ENCODE measurements around the gene TBC1D13.
A peak's percentile ranks its signal among the peaks of the same experiment; 100 is the strongest.

Gene TBC1D13

DNA sequence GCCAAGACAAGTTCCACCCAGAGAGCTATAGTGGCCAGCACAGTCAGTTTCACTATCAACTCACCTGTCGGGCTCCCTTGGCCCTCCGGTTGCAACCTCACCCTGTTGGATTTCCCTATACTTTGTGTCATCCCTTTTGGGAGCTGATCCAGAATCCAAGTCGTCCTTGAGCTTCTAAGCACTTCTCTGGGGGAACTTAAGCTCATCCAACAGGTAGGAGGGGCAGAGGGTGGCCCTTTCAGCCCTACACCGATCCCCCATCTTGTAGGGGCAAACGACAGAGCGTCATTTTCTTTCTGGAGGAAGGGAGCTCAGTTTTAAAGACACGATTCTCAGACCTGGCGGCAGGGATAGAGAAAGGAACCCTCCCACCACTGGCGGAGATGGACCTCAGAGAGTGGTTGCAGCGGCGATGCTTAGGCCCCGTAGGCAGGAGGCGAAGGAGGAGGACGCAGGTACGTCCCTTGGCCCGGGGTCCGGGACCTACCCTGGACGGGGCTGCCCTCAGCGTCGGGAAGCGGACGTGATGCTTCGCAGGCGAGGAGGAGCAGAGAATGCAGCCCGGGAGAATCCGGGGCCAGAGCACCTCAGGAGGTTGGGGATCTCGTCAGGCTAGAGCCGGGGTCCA is 15.8 kb upstream of the TBC1D13 start:
- Histone ChIP-seq H2BK5ac (ENCODE audit: low read depth, low read length, poor library complexity, severe bottlenecking) (peak overlapping the region; percentile 77), H3K18ac (ENCODE audit: low read depth in 1 of 2, low read length in 2 of 2) (peak overlapping the region; percentile 2 to 85), H2BK120ac (ENCODE audit: low read depth, low read length) (peak overlapping the region; percentile 37), H3K4me3 (ENCODE audit: insufficient read depth in 1 of 2, low read depth in 1 of 2, low read length in 2 of 2) (peak overlapping the region; percentile 90 to 95), H2BK15ac (ENCODE audit: low read depth, poor library complexity, severe bottlenecking) (no peak overlapping the region), H2AFZ (ENCODE audit: low read depth, low read length) (peak overlapping the region; percentile 92), H3K9ac (ENCODE audit: low read length) (peak overlapping the region; percentile 99), H3K4me2 (ENCODE audit: low read length, poor library complexity, severe bottlenecking) (peak overlapping the region; percentile 90), H3K4me1 (ENCODE audit: control insufficient read depth, insufficient read depth, low read depth, low read length) (peaks cover 14% of the 10 kb centered on the region), H3K9me3 (ENCODE audit: control insufficient read depth, low read length) (peaks cover 7% of the 10 kb centered on the region), H2AK5ac (ENCODE audit: low read length, severe bottlenecking) (peak overlapping the region; percentile 49), H3K79me1 (replicated peaks; ENCODE audit: low read length, poor library complexity, severe bottlenecking) (peaks cover 25% of the 10 kb centered on the region), H3K4ac (ENCODE audit: low read depth in 1 of 2, low read length in 2 of 2) (peak overlapping the region in 1 of 2 experiments; percentile 81), H4K8ac (ENCODE audit: low read length) (peak overlapping the region; percentile 30), H3K27me3 (ENCODE audit: control insufficient read depth in 1 of 2, insufficient read depth in 1 of 2, low read length in 2 of 2) (no peaks in the 10 kb centered on the region), H3K36me3 (ENCODE audit: control insufficient read depth in 1 of 2, insufficient read depth in 2 of 2, low read depth in 1 of 2, low read length in 2 of 2) (peaks cover 11 to 12% of the 10 kb centered on the region in 2 experiments), H3K14ac (ENCODE audit: low read length in 2 of 2) (peak overlapping the region in 1 of 2 experiments; percentile 98), H4K91ac (ENCODE audit: low read length) (peak overlapping the region; percentile 23), H3K27ac (ENCODE audit: low read length, poor library complexity, severe bottlenecking) (peak overlapping the region; percentile 74), H3K23ac (ENCODE audit: low read length in 2 of 2) (peak overlapping the region in 1 of 2 experiments; percentile 83), H2BK12ac (ENCODE audit: low read length in 2 of 2) (peak overlapping the region in 1 of 2 experiments; percentile 66)
- DNase-seq, result peak; percentile 59
- 5% methylated on average over 26 of the region's 28 CpGs for WGBS

DNA sequence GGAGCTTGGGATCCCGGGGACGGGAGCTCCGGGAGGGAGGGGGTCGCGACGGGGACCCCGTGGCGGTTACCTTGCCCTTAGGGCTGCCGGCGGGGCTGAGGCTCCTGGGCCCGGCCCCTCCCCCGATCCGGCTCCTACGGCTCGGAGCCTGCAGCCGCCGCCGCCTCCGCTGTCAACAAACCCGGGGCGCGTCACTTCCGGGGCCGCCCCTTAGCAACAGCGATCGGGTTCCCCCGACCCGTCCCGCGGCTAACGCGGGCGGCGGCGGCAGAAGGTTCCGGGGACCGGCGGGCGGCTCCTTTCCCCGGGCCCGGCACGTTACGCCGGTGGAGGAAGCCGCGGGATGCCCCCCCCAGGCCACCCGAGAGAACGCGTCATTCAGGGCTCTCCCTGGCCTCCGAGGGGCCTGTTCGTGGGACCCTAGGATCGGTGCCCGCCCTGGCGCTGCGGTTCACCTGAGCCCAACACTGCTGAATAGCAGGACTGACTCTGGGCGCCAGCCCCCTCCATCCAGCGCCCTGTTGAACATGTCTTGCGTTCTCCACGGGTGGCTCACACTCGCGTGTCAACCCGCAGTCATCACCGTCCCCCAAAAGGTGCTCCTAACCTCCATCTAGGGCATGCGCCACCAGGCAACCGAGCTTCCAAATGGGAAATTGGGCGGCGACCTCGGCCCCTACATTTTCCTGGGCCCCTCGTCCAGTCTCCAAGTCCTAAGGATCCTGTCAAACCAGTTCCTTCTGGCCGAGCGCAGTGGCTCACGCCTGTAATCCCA is 15.1 kb upstream of the TBC1D13 start, which contains the start of gene ZER1:
TSS of gene ZER1 (minus strand) at position 183 of the 775 bp plus-strand sequence. CDS start 16,362 bp downstream, outside the sequence.
- Histone ChIP-seq H3K9ac (ENCODE audit: low read length) (peak within 1 kb of the TSS; percentile 99), H4K8ac (ENCODE audit: low read length) (peak within 1 kb of the TSS; percentile 100), H2BK12ac (ENCODE audit: low read length in 2 of 2) (peak within 1 kb of the TSS; percentile 28 to 66), H3K9me3 (ENCODE audit: control insufficient read depth, low read length) (peaks cover 7% of the 10 kb centered on the region), H3K4me3 (ENCODE audit: insufficient read depth in 1 of 2, low read depth in 1 of 2, low read length in 2 of 2) (peak within 1 kb of the TSS; percentile 90 to 95), H2AK5ac (ENCODE audit: low read length, severe bottlenecking) (peak within 1 kb of the TSS; percentile 49), H2AFZ (ENCODE audit: low read depth, low read length) (peak within 1 kb of the TSS; percentile 92), H3K4me1 (ENCODE audit: control insufficient read depth, insufficient read depth, low read depth, low read length) (peaks cover 14% of the 10 kb centered on the region), H2BK15ac (ENCODE audit: low read depth, poor library complexity, severe bottlenecking) (peak within 1 kb of the TSS; percentile 90), H3K4me2 (ENCODE audit: low read length, poor library complexity, severe bottlenecking) (peak within 1 kb of the TSS; percentile 90), H4K91ac (ENCODE audit: low read length) (peak within 1 kb of the TSS; percentile 95), H3K23ac (ENCODE audit: low read length in 2 of 2) (peak within 1 kb of the TSS in 1 of 2 experiments; percentile 83), H3K27me3 (ENCODE audit: control insufficient read depth in 1 of 2, insufficient read depth in 1 of 2, low read length in 2 of 2) (no peaks in the 10 kb centered on the region), H3K18ac (ENCODE audit: low read depth in 1 of 2, low read length in 2 of 2) (peak within 1 kb of the TSS; percentile 85 to 97), H2BK120ac (ENCODE audit: low read depth, low read length) (peak within 1 kb of the TSS; percentile 37), H3K79me1 (replicated peaks; ENCODE audit: low read length, poor library complexity, severe bottlenecking) (peaks cover 25% of the 10 kb centered on the region), H3K27ac (ENCODE audit: low read length, poor library complexity, severe bottlenecking) (peak within 1 kb of the TSS; percentile 74), H3K36me3 (ENCODE audit: control insufficient read depth in 1 of 2, insufficient read depth in 2 of 2, low read depth in 1 of 2, low read length in 2 of 2) (peaks cover 11 to 12% of the 10 kb centered on the region in 2 experiments), H3K4ac (ENCODE audit: low read depth in 1 of 2, low read length in 2 of 2) (peak within 1 kb of the TSS; percentile 35 to 89), H3K14ac (ENCODE audit: low read length in 2 of 2) (peak within 1 kb of the TSS in 1 of 2 experiments; percentile 98), H2BK5ac (ENCODE audit: low read depth, low read length, poor library complexity, severe bottlenecking) (peak within 1 kb of the TSS; percentile 77)
- 3% methylated on average over 64 of the region's 72 CpGs for WGBS
- peak; percentile 90 for DNase-seq

DNA sequence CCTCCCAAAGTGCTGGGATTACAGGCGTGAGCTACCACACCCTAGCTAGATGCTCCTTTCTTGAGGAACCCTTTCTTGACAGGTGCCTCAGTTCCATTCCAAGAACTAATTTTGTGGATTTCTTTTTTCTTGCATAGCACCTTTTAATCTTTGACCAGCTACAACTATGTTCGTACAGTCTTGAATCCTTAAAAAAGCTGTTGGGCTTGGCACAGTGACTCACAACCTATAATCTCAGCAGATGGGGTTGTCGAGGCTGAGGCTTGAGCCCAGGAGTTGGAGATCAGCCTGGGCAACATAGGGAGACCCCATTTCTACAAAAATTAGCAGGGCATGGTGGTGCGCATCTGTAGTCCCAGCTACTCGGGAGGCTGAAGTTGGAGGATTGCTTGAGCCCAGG is 14.0 kb upstream of the TBC1D13 start:
- Histone ChIP-seq H3K9me3 (ENCODE audit: control insufficient read depth, low read length) (peaks cover 7% of the 10 kb centered on the region), H3K23ac (ENCODE audit: low read length in 2 of 2) (no peak overlapping the region), H3K36me3 (ENCODE audit: control insufficient read depth in 1 of 2, insufficient read depth in 2 of 2, low read depth in 1 of 2, low read length in 2 of 2) (peaks cover 2 to 3% of the 10 kb centered on the region in 2 experiments), H2BK120ac (ENCODE audit: low read depth, low read length) (no peak overlapping the region), H2AFZ (ENCODE audit: low read depth, low read length) (no peak overlapping the region), H3K79me1 (replicated peaks; ENCODE audit: low read length, poor library complexity, severe bottlenecking) (peaks cover 22% of the 10 kb centered on the region), H3K14ac (ENCODE audit: low read length in 2 of 2) (no peak overlapping the region), H3K4me1 (ENCODE audit: control insufficient read depth, insufficient read depth, low read depth, low read length) (peaks cover 14% of the 10 kb centered on the region), H4K91ac (ENCODE audit: low read length) (no peak overlapping the region), H3K27me3 (ENCODE audit: control insufficient read depth in 1 of 2, insufficient read depth in 1 of 2, low read length in 2 of 2) (no peaks in the 10 kb centered on the region), H3K18ac (ENCODE audit: low read depth in 1 of 2, low read length in 2 of 2) (no peak overlapping the region), H4K8ac (ENCODE audit: low read length) (no peak overlapping the region), H3K4me3 (ENCODE audit: insufficient read depth in 1 of 2, low read depth in 1 of 2, low read length in 2 of 2) (no peak overlapping the region), H2BK15ac (ENCODE audit: low read depth, poor library complexity, severe bottlenecking) (no peak overlapping the region), H2BK12ac (ENCODE audit: low read length in 2 of 2) (no peak overlapping the region), H2AK5ac (ENCODE audit: low read length, severe bottlenecking) (no peak overlapping the region), H3K27ac (ENCODE audit: low read length, poor library complexity, severe bottlenecking) (no peak overlapping the region), H3K9ac (ENCODE audit: low read length) (no peak overlapping the region), H3K4ac (ENCODE audit: low read depth in 1 of 2, low read length in 2 of 2) (no peak overlapping the region), H2BK5ac (ENCODE audit: low read depth, low read length, poor library complexity, severe bottlenecking) (no peak overlapping the region), H3K4me2 (ENCODE audit: low read length, poor library complexity, severe bottlenecking) (no peak overlapping the region)
- 94% methylated on average over 5 of the region's 5 CpGs for WGBS
- no peak for DNase-seq

DNA sequence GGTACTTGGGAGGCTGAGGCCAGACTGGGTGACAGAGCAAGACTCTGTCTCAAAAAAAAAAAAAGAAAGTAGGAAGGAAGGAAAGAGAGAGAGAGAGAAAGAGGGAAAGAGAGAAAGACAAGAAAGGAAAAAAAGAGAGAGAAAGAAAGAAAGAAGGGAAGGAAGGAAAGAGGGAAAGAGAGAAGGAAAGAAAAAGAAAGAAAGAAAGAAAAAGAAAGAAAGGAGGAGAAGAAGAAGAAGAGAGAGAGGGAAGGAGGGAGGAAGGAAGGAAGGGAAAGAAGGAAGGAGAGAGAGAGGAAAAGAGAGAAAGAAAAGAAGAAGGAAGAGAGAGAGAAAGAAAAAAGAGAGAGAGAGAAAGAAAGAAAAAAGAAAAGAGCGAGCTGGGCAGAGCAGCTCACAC is 12.2 kb upstream of the TBC1D13 start:
- Histone ChIP-seq H3K4me2 (ENCODE audit: low read length, poor library complexity, severe bottlenecking) (no peak overlapping the region), H3K9ac (ENCODE audit: low read length) (no peak overlapping the region), H2AFZ (ENCODE audit: low read depth, low read length) (no peak overlapping the region), H4K8ac (ENCODE audit: low read length) (no peak overlapping the region), H2BK5ac (ENCODE audit: low read depth, low read length, poor library complexity, severe bottlenecking) (no peak overlapping the region), H3K18ac (ENCODE audit: low read depth in 1 of 2, low read length in 2 of 2) (no peak overlapping the region), H2BK12ac (ENCODE audit: low read length in 2 of 2) (no peak overlapping the region), H3K14ac (ENCODE audit: low read length in 2 of 2) (no peak overlapping the region), H3K23ac (ENCODE audit: low read length in 2 of 2) (no peak overlapping the region), H2BK15ac (ENCODE audit: low read depth, poor library complexity, severe bottlenecking) (no peak overlapping the region), H3K9me3 (ENCODE audit: control insufficient read depth, low read length) (peaks cover 7% of the 10 kb centered on the region), H3K4me1 (ENCODE audit: control insufficient read depth, insufficient read depth, low read depth, low read length) (peaks cover 9% of the 10 kb centered on the region), H3K27ac (ENCODE audit: low read length, poor library complexity, severe bottlenecking) (no peak overlapping the region), H3K27me3 (ENCODE audit: control insufficient read depth in 1 of 2, insufficient read depth in 1 of 2, low read length in 2 of 2) (no peaks in the 10 kb centered on the region), H2BK120ac (ENCODE audit: low read depth, low read length) (no peak overlapping the region), H2AK5ac (ENCODE audit: low read length, severe bottlenecking) (no peak overlapping the region), H4K91ac (ENCODE audit: low read length) (no peak overlapping the region), H3K4me3 (ENCODE audit: insufficient read depth in 1 of 2, low read depth in 1 of 2, low read length in 2 of 2) (no peak overlapping the region), H3K36me3 (ENCODE audit: control insufficient read depth in 1 of 2, insufficient read depth in 2 of 2, low read depth in 1 of 2, low read length in 2 of 2) (no peaks in the 10 kb centered on the region), H3K79me1 (replicated peaks; ENCODE audit: low read length, poor library complexity, severe bottlenecking) (peaks cover 11% of the 10 kb centered on the region), H3K4ac (ENCODE audit: low read depth in 1 of 2, low read length in 2 of 2) (no peak overlapping the region)
- DNase-seq, result no peak
- no CpG with 5 or more reads among the region's 1 CpG for WGBS
